T1000 (cell line): ENCODE results near the gene UACA.
"Not testable (repeated sequence)": the region's sequence is repeated elsewhere in the genome, so short reads cannot be mapped to it uniquely, and the experiment has no call there.

Experiments used
- DNase-seq: peaks from one replicate; lab custom pipeline; 2025; ENCODE audit warnings: mixed read lengths; lab: John Stamatoyannopoulos, UW

The UACA gene

DNA sequence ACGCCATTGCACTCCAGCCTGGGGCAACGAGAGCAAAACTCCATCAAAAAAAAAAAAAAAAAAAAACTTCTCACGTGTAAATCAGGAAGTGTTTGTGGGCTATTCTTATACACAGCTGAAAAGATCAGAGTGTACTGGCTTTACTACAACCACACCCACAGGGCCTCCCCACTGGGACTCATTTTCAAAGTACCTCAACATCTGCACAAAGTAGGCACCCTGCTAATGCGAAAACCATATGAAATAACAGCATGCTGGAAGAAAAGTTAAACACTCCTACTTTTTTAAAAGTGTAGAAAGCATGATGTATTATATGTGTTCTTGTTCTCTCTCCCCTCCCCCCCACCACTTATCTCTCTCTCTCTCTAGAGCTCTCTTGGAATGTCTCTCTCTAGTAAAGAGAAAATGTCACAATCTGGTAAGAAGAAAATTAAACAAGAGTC lies 11.1 kb downstream of the UACA start:
- no peak for DNase-seq

GRCh38 chr15:70750203-70750869 lies 13.0 kb downstream of the UACA start:
- no peak for DNase-seq

GRCh38 chr15:70748281-70748747 lies 15.0 kb downstream of the UACA start:
- DNase-seq, result no peak

GRCh38 chr15:70746598-70746997 lies 16.8 kb downstream of the UACA start:
- not testable (repeated sequence) for DNase-seq

GRCh38 chr15:70742928-70743327 lies 20.4 kb downstream of the UACA start:
- no peak for DNase-seq

- DNase-seq, result no peak
Measured at GRCh38 chr15:70741677-70742293, 21.6 kb downstream of the UACA start.

DNA sequence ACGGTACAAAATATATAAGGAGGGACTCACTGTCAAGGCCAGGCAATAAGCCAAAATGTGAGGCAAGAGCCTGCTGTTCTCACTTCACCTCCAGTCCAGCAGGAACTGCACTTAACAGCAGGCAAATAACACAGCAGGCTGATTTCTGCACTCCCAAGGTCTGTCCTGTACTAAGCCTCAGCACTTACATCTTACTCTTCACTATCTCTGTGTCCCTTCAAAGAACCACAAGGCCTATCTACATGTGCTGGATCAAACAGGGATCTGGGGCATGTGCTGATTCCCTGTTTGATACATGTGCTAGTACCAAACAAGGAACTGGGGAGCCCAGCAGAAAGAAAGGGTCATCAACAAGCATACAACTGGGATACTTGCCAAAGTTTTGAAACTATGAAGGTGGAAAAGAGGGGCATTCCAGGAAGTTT lies 22.2 kb downstream of the UACA start:
- no peak for DNase-seq

DNA sequence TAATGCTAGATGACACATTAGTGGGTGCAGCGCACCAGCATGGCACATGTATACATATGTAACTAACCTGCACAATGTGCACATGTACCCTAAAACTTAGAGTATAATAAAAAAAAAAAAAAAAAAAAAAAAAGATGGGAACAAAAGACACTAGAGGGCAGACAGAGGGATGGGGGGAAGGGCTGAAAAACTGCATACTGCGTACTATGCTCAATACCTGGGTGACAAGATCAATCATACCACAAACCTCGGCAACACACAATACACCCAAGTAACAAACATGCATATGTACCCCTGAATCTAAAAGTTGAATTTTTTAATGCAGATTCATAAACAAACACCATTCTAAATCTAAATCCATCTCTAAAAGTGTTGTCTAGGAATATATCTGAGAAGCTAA lies 28.3 kb downstream of the UACA start:
- not testable (repeated sequence) for DNase-seq

DNA sequence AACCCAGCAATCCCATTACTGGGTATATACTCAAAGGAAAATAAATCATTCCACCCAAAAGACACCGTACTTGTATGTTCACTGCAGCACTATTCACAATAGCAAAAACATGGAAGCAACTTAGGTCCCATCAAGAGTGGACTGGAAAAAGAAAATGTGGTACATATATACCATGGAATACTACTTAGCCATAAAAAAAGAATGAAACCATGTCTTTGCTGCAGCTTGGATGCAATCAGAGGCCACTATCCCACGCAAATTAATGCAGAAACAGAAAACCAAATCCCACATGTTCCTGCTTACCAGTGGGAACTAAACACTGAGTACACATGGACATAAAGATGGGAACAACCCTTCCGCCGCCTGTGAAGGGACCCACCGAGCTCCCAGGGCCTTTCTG lies 34.2 kb downstream of the UACA start:
- DNase-seq, result no peak

- DNase-seq, result no peak
Measured at GRCh38 chr15:70726753-70727152, 36.6 kb downstream of the UACA start.

GRCh38 chr15:70723927-70724326 lies 39.4 kb downstream of the UACA start:
- no peak for DNase-seq

DNA sequence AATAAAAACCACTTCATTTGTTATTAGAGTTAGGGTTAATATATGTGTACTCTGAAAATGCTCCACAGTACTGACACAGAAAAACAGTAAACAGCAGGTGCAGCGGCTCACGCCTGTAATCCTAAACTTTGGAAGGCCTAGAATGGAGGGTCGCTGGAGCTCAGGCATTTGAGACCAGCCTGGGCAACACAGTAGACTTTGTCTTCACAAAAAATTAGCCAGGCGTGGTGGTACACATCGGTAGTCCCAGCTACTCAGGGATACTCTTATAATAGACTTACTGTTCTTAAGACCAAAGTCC lies 40.3 kb downstream of the UACA start:
- DNase-seq, result no peak

DNA sequence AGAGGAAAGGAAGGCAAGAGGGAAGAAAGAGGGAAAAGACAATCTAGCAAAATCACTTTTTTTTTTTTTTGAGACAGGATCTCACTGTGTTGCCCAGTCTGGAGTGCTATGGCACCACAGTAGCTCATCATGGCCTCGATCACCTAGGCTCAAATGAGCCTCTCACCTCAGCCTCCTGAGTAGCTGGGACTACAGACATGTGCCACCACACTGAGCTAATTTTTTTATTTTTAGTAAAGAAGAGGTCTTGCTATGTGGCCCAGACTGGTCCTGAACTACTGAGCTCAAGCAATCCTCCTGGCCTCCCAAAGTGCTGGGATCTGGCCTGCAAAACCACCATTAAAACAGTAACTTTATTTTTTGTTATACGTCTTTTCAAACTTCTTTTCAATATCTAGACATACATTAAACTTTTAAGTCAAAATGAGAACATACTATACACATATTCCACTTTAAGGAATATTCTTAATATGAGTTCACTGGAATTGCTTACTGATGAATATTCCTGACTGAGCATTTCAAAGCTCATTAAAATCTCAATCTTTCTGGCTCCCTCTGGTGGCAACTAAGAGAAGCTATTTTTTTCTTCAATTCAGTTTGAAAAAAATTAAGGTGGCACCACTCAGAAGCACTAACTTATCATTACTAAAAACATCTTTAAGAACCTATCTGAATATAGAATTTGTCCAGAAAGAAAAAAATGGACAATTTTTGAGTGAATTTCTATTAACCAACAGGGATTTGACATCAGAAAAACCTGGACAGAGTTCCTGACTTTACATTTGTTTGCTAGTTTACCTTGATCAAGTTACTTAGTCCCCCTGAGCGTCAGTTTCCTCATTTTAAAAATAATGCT lies 40.9 kb downstream of the UACA start:
- no peak for DNase-seq

- no peak for DNase-seq
Measured at GRCh38 chr15:70720228-70721016, 42.9 kb downstream of the UACA start.

DNA sequence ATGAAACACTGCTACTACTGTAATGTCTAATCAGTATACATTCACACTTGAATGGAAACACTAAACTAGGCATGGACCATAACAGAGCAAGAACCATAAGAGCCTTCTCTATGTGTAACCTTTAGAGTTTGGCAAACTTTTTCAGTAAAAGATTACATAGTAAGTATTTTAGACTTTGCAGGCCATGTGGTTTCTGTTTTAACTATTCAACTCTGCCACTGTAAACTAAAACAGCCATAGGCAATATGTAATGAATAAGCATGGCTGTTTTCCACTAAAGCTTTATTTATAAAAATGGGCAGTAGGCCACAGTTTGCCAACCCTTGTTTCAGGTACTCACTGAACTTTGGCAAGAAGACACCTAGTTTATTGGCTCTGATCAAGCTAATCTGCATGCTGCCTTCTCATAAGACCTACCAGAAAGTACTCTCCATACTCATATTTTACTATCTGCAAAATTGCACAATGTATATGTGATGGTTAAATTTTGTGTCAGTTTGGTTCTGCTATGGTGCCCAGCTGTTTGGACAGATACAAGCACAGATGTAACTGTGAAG lies 46.0 kb downstream of the UACA start:
- DNase-seq, result no peak

DNA sequence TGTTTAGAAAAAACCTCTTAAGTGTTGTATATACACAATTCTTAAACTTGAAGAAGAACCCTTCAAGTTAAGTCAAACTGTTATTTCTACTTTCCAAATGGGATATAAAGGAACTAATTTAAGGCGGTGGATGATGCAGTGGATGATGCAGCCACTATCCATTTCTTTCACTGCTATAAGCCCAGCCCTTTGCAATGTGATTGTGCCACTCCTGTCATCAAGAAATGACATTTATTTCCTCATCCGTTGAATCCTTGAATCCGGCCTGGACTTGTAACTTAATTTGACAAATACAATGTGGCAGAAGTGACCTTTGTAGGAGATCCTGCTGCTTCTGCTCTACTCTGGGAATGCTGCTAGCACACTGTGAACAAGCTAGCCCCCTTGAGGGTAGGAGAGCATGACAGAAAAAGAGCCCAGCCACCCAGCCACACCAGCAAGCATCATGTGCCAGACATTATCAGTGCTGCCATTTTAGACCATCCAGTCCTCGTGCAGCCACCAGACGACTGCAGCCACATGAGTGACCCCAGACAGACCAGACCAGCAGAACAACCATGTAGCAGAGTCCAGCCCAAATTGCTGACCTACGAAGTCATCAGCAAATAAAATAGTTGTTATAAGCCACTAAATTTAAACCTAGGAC lies 47.4 kb downstream of the UACA start:
- DNase-seq, result no peak

DNA sequence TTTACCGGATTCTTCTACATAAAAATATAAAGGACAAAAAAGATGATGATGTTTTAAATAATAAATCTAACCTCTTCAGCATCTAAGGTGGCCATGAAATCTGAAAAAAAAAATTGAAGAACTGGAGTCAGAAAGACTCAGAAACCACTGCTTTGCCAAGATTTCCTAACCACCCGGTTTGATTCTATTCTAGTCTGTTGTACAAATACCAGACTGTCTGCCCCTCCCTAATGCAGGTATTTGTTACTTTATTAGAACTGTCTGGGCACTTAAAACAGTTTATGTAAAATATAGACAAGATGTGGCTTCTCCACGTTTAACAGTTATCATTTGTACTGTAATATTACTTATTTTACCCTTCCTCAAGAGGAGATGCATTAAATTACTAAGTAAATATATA lies 48.8 kb downstream of the UACA start:
- no peak for DNase-seq

- DNase-seq, result no peak
Measured at GRCh38 chr15:70714015-70714414, 49.3 kb downstream of the UACA start.

DNA sequence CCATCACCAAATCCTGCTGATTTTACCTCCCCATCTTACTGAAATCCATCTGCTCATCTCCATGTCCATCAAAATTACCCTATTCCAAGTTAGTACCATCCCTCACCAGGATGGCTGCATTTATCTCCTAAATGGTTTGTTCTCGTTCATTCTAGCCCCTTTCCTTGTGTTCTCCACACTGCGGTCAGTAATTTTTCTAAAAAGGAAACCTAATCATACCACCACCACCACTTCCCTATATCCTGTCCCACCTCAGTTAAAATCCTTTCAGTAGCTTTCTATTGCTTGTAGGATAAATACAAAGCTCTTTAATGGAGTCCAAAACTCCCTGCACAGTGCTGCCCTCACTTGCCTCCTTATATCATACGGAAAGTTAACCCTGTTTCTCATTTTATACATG lies 51.1 kb downstream of the UACA start:
- no peak for DNase-seq

- no peak for DNase-seq
Measured at GRCh38 chr15:70710714-70711113, 52.6 kb downstream of the UACA start.

- DNase-seq, result no peak
Measured at GRCh38 chr15:70708839-70709238, 54.5 kb downstream of the UACA start.
